Retinal pigment epithelial cell (primary cell): ENCODE data around the gene NCK2.

Source experiments
- DNase-seq: peaks from one replicate; pipeline ENCODE4 v3.0.0-alpha.2; 2010; ENCODE audit warnings: low read depth
- H3K4me3 ChIP-seq: 2 replicates; pipeline ENCODE4 v1.5.1; 2011; ENCODE audit warnings: mild to moderate bottlenecking, low read length, control low read depth, moderate library complexity
- TF ChIP-seq, protein P1 (sequence below): conservative IDR thresholded peaks from 2 replicates; pipeline ENCODE4 v1.5.1; 2011; ENCODE audit warnings: low read depth, low read length, control low read depth, inconsistent platforms

The NCK2 gene

DNA sequence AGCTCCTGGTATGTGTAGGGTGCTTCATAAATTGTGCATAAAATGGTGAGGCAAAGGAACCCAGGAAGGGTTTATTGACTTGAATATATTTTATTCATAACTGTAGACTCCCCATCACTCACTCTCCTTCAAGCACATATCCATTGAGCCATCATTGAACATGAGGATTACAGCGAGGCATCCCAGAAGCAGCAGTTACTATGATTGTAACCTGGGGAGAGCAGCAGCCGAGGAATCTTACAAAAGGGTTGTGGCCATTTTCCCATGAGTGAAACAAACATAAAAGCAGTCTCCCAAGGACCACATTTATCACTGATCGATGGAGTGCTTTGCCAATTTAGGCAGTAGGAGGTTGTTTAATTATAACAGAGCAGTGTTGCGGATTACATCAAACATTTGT is 183.4 kb downstream of the NCK2 start:
- no peak for DNase-seq
- TF ChIP-seq, protein P1, sequence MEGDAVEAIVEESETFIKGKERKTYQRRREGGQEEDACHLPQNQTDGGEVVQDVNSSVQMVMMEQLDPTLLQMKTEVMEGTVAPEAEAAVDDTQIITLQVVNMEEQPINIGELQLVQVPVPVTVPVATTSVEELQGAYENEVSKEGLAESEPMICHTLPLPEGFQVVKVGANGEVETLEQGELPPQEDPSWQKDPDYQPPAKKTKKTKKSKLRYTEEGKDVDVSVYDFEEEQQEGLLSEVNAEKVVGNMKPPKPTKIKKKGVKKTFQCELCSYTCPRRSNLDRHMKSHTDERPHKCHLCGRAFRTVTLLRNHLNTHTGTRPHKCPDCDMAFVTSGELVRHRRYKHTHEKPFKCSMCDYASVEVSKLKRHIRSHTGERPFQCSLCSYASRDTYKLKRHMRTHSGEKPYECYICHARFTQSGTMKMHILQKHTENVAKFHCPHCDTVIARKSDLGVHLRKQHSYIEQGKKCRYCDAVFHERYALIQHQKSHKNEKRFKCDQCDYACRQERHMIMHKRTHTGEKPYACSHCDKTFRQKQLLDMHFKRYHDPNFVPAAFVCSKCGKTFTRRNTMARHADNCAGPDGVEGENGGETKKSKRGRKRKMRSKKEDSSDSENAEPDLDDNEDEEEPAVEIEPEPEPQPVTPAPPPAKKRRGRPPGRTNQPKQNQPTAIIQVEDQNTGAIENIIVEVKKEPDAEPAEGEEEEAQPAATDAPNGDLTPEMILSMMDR: no peak
- H3K4me3 ChIP-seq: no peak overlapping the region

DNA sequence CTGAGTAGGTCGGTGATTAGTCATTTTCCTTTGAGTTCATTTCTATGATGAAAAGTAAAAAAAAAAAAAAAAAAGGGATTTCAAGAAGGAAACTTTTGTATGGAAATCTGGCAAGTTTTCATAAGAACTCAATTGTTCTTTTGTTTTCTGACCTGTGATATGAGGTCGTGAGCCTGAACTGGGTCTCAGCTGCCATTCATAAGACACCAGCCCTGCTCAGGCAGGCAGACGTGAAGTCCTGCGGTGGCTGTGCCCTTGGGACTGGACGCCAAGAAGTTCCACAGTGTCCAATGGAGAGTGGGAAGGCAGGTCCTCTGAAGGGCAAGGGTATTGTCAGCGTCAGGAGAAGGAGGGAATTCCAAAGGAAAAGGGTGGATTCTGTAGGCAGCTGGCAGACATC is 183.9 kb downstream of the NCK2 start:
- no peak for DNase-seq
- TF ChIP-seq, protein P1: no peak
- no peak overlapping the region for H3K4me3 ChIP-seq

DNA sequence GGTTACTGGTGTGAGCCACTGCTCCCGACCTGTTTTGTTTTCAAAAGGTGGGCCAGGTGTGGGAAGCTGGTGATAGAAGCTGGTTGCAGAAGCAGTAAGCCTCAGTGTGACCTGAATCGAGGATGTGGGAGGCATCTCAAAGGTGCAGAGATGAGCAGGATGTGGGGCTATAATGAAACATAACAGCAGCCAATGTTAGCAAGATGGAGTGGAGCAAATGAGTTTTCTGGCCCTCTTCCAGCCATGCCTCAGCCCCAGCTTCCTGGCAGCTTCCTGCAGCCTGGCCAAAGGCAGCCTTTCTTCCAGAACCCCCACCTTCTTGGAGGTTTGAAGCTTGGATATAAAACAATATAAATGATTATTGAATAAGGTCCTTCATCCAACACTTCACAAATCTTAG is 184.8 kb downstream of the NCK2 start:
- no peak for DNase-seq
- TF ChIP-seq, protein P1: no peak
- no peak overlapping the region for H3K4me3 ChIP-seq

DNA sequence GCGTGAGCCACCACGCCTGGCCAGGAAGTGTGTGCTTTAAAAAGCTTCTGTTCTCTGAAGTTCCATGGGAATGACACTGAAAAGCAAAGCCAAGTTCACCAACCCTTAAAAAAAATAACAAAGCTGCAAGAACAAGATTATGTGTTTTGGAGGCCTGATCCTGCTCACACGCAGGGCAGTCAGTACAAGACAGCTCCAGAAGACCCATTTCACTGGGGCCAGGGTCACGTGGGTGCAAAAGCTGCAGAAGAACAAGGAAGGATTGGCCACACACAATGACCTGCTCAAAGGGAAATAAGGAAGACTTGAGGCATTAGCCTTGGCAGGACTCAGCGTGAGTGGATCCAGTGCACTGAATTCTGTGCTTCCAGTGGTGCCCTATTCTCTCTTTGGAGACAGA is 187.9 kb downstream of the NCK2 start:
- TF ChIP-seq, protein P1: no peak
- no peak overlapping the region for H3K4me3 ChIP-seq
- no peak for DNase-seq

DNA sequence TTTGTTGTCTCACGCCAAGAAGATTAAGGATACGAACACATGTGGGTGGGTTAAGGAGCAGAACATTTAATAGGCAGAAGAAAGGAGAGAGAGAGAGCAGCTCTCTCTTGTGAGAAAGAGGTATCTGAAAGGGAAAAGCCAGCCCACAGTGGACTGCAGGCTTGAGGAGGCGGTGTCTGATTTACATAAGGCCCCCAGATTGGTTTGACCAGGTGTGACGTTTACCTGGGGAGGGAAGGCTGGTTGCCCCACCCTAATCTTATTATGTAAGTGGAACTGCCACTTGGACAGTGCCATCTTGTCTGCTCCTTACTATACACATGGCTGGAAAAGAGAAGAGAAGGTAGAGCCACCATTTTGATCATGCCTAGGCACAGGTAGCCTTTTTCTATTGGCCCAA is 189.2 kb downstream of the NCK2 start:
- no peak for DNase-seq
- H3K4me3 ChIP-seq: no peak overlapping the region
- TF ChIP-seq, protein P1: no peak

DNA sequence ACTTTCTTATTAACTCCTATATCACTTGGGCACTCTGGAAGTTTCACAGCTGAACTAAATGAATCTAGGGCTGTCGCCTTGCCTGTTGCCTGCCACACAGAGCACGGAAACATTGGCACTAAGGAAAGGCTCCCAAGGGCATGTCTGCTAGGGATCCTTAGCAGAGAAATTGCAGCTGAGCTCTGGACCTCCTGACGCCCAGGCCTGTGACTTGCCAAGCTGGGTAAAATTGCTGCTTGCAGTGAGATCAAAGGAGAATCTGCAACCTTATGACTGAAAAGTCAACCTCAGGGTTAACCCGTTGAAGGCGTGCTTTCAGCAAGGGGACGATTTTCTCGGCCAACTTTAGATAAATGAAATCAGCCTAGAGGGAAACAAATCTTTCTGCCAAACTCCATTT is 189.8 kb downstream of the NCK2 start:
- H3K4me3 ChIP-seq: no peak overlapping the region
- no peak for DNase-seq
- TF ChIP-seq, protein P1: no peak

DNA sequence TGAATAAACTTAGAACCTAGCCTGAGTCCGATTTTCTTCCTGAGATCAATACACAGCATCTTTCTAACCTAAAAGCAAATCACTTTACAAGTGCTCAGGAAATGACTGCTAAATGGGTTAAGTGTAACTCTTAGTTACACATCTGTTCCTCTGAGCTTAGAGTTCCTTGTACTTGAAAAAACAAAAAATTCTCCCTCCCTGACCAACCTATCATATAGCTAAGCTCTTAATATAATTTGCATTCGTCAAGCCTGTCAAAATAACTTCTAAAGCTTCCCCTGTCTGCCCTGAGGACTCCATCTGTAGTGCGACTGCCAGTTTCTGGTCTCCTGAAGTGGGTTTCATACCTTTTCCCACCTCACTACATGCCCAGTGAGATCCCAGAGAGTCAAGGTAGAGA is 190.4 kb downstream of the NCK2 start:
- no peak overlapping the region for H3K4me3 ChIP-seq
- DNase-seq: no peak
- TF ChIP-seq, protein P1: no peak
